Stimulated activated naive B cell treated with anti-CD40 and anti-IgM and Interleukin-4, amounts not matched to agents 10 μg/mL and 1 μg/mL and 100 μg/mL, for 72 hours (primary cell): ENCODE measurements around the gene GRHL1.
A peak's percentile ranks its signal among the peaks of the same experiment; 100 is the strongest.

ENCODE experiments used
- ATAC-seq, 2 donors: fragments of 150-1000 bp; cut with Tn5 transposase; replicated peaks; 2 replicates each; pipeline ENCODE4 v1.10.0; 2021; ENCODE audit warnings: moderate library complexity in 1 of 2
- DNase-seq: peaks from one replicate; pipeline ENCODE4 v3.0.0; 2021
- H3K27ac Mint-ChIP-seq: one replicate; pipeline ENCODE4 v1.8.0; 2022; ENCODE audit warnings: mild to moderate bottlenecking, mixed read lengths
- H3K27me3 Mint-ChIP-seq, 2 donors: one replicate each; pipeline ENCODE4 v1.8.0; 2022; ENCODE audit warnings: mixed read lengths in 2 of 2
- H3K36me3 Mint-ChIP-seq, 2 donors: one replicate each; pipeline ENCODE4 v1.8.0; 2022; ENCODE audit warnings: mixed read lengths in 2 of 2, mild to moderate bottlenecking in 1 of 2
- H3K4me1 Mint-ChIP-seq, 2 donors: one replicate each; pipeline ENCODE4 v1.8.0; 2022; ENCODE audit warnings: mixed read lengths in 2 of 2, mild to moderate bottlenecking in 1 of 2
- H3K4me3 Mint-ChIP-seq, 2 donors: one replicate each; pipeline ENCODE4 v1.8.0; 2022; ENCODE audit warnings: mild to moderate bottlenecking in 2 of 2, mixed read lengths in 2 of 2, moderate library complexity in 1 of 2
- H3K9me3 Mint-ChIP-seq, 2 donors: one replicate each; pipeline ENCODE4 v1.8.0; 2022; ENCODE audit warnings: mixed read lengths in 2 of 2, mild to moderate bottlenecking in 1 of 2

The GRHL1 gene

DNA sequence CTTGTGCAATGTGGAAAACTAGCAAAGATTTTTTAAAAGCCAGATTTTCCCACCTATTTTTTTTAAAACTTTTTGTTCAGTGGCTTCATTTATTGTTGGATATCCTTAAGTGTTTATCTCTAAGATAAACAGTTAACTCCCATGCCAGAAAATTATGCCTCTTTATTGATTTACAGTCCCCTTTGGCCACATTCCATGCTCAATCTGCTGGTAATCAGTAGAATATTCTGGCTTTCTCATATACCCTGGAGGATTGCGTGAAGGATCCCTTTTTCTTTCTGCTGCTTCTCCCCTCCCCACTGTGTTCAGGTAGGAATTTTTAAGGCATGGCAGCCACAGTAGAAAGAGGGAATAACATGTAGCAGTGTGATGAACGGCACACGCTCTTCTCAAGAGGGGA lies 2.6 kb downstream of the GRHL1 start:
- H3K4me1 Mint-ChIP-seq: peaks cover 2 to 17% of the 10 kb centered on the region in 2 donors
- H3K27ac Mint-ChIP-seq: no peak overlapping the region
- H3K4me3 Mint-ChIP-seq: no peak overlapping the region

DNA sequence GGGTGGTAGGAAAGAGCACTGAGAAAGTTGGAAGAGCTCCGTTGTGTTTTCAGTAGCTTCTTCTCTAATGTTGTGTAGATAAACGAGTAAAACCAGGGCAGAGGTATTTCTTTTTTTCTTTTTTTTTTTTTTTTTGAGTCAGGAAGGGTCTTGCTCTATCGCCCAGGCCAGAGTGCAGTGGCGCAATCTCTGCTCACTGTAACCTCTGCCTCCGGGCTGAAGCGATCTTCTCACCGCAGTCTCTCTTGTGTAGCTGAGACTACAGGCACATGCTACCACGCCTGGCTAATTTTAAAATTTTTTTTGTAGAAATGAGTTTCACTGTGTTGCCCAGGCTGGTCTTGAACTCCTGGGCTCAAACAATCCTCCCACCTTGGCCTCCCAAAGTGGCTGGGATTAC lies 6.6 kb downstream of the GRHL1 start:
- Mint-ChIP-seq H3K27me3 (peaks cover 20 to 29% of the 10 kb centered on the region in 2 donors), H3K9me3 (no peaks in the 10 kb centered on the region), H3K4me1 (no peaks in the 10 kb centered on the region), H3K4me3 (no peak overlapping the region), H3K27ac (no peak overlapping the region), H3K36me3 (no peaks in the 10 kb centered on the region)
- ATAC-seq (no peak), DNase-seq (no peak)

More for the DNA sequence above, 2.6 kb downstream of the GRHL1 start:
- peaks cover 0 to 2% of the 10 kb centered on the region in 2 donors for H3K36me3 Mint-ChIP-seq
- DNase-seq (no peak), ATAC-seq (no peak)
- peaks cover 35 to 47% of the 10 kb centered on the region in 2 donors for H3K27me3 Mint-ChIP-seq
- no peaks in the 10 kb centered on the region for H3K9me3 Mint-ChIP-seq

DNA sequence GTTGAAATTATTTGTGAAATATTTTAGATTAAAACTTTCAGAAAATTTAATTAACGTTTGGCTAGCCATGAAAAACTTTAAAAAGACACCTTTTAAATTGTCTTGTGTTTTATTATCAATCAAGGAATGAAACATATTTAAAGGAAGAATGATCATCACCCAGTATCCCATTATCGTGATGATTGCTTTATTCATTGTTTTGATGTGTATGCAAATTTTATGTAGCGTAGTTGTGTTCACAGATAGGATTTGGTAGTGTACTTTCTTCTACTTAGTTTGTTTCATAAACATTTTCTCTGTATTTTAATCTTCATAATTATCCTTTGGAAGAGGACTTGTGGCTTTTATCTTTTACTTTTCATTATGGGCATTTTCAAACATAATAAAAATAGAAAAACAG lies 7.8 kb downstream of the GRHL1 start:
- DNase-seq (no peak), ATAC-seq (no peak)
- Mint-ChIP-seq H3K27ac (no peak overlapping the region), H3K9me3 (no peaks in the 10 kb centered on the region), H3K4me1 (no peaks in the 10 kb centered on the region), H3K4me3 (no peak overlapping the region), H3K36me3 (no peaks in the 10 kb centered on the region), H3K27me3 (peaks cover 19 to 25% of the 10 kb centered on the region in 2 donors)

DNA sequence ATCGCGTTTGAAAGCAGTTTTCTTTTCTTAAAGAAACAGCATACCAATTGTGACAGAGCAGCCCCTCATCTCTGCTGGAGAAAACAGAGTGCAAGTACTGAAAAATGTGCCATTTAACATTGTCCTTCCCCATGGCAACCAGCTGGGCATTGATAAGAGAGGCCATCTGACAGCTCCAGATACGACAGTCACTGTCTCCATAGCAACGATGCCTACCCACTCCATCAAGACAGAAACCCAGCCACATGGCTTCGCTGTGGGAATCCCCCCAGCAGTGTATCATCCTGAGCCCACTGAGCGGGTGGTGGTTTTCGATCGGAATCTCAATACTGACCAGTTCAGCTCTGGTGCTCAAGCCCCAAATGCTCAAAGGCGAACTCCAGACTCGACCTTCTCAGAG lies 9.5 kb downstream of the GRHL1 start:
- Mint-ChIP-seq H3K9me3 (no peaks in the 10 kb centered on the region), H3K27me3 (peaks cover 8 to 11% of the 10 kb centered on the region in 2 donors), H3K4me3 (no peak overlapping the region), H3K27ac (no peak overlapping the region), H3K4me1 (peaks cover 2 to 12% of the 10 kb centered on the region in 2 donors), H3K36me3 (no peaks in the 10 kb centered on the region)
- DNase-seq (no peak), ATAC-seq (no peak)

DNA sequence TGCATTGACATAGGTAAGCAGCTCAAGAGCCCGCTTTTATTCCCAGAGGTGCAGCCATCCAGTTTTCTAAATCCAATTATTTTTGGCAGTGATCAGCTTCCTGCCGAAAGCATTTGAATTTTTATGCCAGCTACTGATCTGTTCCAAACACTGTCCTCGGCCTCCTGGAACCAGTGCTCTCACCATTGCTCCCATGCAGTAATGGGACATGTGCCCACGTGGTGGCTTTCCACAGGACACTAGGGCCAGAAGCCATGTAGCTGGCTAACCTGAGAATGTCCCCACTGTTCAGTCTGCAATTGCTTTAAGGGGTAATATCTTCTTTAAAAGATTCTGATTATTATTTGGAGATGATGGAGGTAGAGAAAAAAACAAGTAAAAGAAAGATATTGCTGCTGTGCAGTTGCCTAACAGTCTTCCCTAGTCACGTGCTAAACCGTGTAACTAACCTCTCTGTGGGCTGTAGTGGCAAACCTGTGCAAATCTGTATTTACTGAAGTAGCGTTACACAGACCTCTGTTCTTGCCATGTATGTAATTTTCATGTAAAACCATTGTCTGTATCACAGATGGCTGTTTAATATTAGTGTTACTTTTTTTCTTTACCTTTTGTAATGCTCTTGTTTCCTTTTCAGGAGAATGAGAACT lies 13.0 kb downstream of the GRHL1 start:
- Mint-ChIP-seq H3K36me3 (no peaks in the 10 kb centered on the region), H3K27me3 (peaks cover 4 to 5% of the 10 kb centered on the region in 2 donors), H3K27ac (no peak overlapping the region), H3K4me3 (no peak overlapping the region), H3K9me3 (no peaks in the 10 kb centered on the region), H3K4me1 (peaks cover 10 to 28% of the 10 kb centered on the region in 2 donors)
- no peak for ATAC-seq
- DNase-seq: no peak

DNA sequence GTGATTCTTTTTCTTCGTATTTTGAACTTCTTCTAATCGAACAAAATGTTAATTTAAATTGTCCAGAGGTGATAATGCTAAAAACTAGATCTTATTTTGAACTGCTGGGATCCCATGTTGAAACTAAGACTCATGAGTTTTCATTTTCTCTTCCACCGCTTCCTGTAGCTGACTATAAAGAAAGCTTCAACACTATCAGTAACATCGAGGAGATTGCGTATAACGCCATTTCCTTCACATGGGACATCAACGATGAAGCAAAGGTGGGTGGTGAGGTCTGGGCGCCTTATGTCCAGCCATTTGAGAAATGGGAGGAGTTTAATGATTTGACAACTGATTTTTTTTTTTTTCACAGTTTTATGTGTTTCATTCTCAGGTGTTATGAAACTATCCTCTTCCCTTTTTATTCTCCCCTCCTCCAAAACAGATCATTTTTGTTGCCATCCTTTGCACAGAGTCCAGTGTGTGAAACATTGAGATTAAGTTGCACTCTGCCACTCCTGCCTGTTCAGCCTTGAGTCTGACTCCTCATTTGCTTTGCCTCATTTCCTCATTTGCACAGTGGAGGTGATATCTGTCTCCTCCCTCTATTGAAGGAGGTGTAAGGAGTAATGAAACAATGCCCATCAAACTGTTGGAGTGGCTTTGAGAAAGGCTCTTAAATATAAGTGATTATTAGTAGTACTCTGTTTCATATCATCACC lies 13.8 kb downstream of the GRHL1 start:
- no peak overlapping the region for H3K27ac Mint-ChIP-seq

DNA sequence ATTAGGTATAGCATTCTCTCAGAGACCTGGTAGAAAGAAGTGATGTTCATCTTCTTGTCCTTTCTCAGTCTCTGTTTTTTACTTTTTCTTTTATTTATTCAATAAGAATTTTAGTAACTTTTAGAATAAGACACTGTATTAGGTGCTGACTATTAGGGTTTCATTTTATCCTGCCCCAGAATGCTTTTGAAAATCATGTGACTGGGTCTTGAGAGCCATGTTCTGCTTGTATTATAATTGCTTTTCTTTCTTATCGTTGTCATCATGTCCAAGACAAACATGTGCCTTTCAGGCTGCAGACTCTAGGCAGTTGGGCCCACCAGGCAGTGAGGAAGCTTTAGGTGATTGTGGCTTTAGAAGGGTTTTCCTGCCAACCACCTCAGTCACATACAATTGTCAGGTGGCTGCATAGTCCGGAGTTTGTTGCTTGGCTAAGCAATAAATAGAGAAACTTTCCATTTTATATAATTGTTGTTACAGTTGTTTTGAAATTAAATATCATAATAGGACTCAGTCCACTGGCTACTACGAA lies 15.1 kb downstream of the GRHL1 start:
- peaks cover 10 to 28% of the 10 kb centered on the region in 2 donors for H3K4me1 Mint-ChIP-seq

More for the DNA sequence above, 13.8 kb downstream of the GRHL1 start:
- Mint-ChIP-seq H3K36me3 (no peaks in the 10 kb centered on the region), H3K4me1 (peaks cover 10 to 28% of the 10 kb centered on the region in 2 donors), H3K9me3 (no peaks in the 10 kb centered on the region), H3K4me3 (no peak overlapping the region), H3K27me3 (peaks cover 4 to 5% of the 10 kb centered on the region in 2 donors)
- ATAC-seq (peak; percentile 58 to 63), DNase-seq (no peak)

DNA sequence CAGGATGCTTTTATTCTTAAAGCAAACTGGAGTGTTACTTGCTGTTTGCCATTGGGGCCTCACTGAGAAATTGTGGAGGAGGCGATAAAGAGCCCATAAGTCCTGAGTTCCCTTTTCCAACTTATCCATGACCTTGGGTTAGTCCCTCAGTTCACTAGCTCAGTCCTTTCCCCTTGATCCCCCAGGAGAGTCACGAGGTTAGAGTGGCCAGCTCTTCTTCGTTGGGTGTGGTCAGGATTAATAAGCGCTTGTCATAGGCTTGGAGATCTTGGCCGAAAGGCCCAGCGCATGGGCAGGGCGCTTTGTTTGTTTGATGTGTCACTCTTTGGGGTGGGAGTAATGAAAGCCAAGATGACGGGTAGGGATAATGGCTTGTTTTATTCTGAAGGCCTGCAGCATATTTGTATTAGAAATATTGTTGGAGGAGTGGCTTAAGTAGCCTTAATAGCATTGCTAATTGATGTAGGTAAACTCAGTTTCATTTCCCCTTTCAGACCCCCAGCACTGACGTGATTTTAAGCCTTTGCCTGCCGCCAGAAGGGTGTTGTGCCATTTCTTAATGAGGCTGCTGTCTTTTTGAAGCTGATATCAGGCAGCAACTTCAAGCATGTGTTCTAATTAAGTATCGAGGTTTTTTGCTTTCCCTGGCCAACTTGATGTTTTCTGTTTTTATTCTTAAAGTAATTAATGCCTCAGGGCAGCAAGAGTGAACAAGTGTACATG lies 15.7 kb downstream of the GRHL1 start:
- ATAC-seq (peak; percentile 88 to 93), DNase-seq (peak; percentile 18)
- Mint-ChIP-seq H3K4me3 (no peak overlapping the region), H3K27ac (no peak overlapping the region), H3K27me3 (peaks cover 0 to 8% of the 10 kb centered on the region in 2 donors), H3K9me3 (no peaks in the 10 kb centered on the region), H3K36me3 (no peaks in the 10 kb centered on the region), H3K4me1 (peaks cover 10 to 28% of the 10 kb centered on the region in 2 donors)

More for the DNA sequence above, 15.1 kb downstream of the GRHL1 start:
- no peaks in the 10 kb centered on the region for H3K9me3 Mint-ChIP-seq
- H3K27me3 Mint-ChIP-seq: peaks cover 4 to 5% of the 10 kb centered on the region in 2 donors
- no peak overlapping the region for H3K4me3 Mint-ChIP-seq
- no peak for ATAC-seq
- H3K36me3 Mint-ChIP-seq: no peaks in the 10 kb centered on the region
- no peak for DNase-seq
- no peak overlapping the region for H3K27ac Mint-ChIP-seq

DNA sequence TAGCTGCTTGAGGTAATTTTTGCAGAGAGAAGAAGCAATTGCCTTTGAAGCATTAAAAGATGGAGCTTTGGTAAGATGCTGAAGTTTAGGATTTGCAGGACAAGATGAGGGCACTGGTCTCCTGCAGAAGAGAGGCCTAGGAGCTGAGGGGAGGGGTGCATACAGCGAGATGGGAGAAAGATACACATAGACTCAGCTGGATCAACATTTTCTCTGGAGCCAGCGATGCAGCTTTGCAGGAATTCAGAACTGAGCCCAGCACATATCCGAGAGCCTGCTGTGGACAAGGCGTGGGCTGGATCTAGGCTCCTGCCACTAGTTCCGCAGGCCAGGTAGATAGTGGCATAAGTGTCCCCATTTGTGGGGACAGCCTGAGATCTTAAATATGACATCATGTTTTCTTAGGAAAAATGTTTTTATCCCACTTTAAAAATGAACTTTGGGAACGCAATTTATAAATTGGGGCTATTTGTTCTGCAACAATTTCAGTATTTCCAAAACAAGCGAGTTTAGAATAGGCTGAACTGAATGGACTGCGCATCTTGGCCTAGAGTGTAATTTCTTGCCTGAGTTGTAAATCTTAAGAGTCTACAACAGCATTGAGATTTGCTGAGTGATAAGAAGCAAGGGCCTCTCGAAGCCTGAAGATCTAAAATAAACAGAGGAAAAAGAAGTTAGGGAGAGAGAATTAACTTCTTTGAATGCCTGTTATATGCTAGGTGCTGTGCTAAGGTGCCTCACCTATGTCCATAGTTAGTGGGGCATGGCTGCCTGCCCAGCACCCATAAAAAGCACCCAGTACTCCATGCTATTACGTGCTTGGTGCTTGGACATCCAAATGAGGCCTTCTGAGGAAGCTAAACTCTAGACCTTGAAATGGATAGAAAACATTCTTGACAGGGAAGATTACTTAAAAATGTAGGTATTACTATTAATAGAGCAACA lies 17.3 kb downstream of the GRHL1 start:
- peaks cover 0 to 10% of the 10 kb centered on the region in 2 donors for H3K27me3 Mint-ChIP-seq

DNA sequence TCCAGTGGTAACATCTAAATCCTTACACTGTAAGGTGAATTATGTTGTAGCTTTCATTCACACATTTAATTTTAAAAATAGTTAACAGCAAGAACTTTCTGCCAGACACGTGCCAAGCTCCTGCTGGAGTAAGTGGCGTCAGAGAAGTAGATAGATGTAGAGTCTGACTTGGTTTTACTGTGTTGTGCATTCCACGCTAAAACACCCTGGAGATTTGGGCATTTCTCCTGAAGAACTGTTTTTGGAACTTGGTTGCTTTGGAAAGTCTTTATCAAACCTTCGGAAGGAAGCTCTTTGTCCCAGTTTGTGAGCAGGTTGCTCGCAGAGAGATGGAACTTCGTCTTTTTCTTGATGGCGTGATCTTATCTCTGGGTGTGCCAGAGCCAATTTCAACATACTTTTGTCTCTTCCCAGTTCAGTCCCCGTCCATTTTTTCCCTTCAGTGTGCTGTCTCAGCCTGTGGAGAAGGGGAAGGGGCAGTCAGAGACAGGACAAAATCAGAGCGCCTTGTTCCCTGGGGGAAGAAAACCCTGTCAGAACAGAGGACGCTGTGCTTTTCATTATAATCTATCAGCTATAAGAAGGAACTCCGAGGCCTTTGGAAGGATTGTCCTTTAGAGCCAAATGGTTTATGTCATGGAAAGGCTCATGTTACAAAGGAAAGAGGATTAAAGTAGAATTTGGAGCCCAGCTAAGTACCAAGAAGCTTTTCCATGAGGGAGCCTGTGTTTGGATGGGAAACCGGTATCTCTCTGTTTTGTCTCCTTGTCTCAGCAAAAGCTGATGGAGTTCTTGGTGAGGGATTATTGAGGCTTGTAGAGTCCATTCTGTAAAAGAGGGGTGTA lies 18.9 kb downstream of the GRHL1 start:
- DNase-seq (no peak), ATAC-seq (no peak)
- Mint-ChIP-seq H3K27me3 (peaks cover 5 to 10% of the 10 kb centered on the region in 2 donors), H3K36me3 (no peaks in the 10 kb centered on the region), H3K9me3 (no peaks in the 10 kb centered on the region), H3K4me3 (no peak overlapping the region), H3K27ac (no peak overlapping the region), H3K4me1 (peaks cover 9 to 21% of the 10 kb centered on the region in 2 donors)

More for the DNA sequence above, 17.3 kb downstream of the GRHL1 start:
- H3K36me3 Mint-ChIP-seq: no peaks in the 10 kb centered on the region
- no peak overlapping the region for H3K4me3 Mint-ChIP-seq
- ATAC-seq (no peak), DNase-seq (no peak)
- no peaks in the 10 kb centered on the region for H3K9me3 Mint-ChIP-seq
- peaks cover 10 to 28% of the 10 kb centered on the region in 2 donors for H3K4me1 Mint-ChIP-seq
- H3K27ac Mint-ChIP-seq: no peak overlapping the region

DNA sequence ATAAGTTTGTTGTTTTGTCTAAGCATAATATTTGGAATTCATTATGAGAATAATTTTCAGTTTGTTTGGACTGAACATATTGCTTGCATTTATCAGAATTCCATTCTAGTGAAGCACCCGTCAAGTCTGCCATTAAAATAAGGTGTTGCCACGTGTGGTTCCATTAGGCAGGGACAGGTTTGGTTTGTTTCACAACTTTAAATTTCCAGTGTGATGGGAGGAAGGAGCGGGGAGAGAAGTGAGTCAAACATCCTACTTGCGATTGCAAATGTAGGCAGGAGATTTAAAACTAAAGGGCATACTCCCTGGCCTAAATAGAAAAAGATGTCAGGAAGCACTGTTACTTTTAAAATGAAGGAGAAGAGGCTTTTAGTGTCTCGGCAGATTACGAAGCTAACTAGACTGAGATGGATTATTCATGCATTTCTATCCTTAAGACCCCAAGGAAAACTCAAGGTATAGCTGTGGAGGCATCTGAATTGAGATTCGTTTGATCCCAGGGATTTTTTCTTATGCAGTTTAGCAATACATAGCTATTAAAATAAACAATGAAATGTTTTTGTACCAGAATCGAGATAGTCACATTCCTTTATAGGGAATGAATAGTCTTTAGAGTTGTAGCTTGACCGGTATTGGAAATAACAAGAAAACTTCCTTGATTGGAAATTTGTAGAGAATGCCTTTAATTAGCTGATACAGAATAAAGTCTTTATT lies 19.8 kb downstream of the GRHL1 start:
- no peaks in the 10 kb centered on the region for H3K9me3 Mint-ChIP-seq
- no peak overlapping the region for H3K27ac Mint-ChIP-seq
- no peak for DNase-seq

DNA sequence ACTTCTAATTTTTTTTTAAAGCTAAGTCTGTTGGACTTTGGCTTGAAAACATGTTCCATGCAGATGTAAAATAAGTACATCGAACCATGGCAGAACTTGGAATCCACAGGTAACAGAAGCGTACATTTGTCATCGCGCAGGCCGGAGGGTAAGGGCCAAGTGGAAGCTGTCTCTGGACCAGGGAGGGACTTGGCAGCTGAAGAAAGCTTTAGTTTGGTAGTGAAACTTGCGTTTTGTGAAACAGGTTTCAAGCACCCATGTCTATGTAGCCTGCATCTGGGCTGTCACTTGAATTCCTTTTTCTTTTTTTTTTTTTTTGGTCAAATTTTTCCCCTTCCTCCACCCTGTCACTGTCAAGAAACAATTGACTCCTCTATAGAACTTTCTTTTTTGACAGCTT lies 20.4 kb downstream of the GRHL1 start:
- H3K27me3 Mint-ChIP-seq: peaks cover 11 to 21% of the 10 kb centered on the region in 2 donors
- H3K36me3 Mint-ChIP-seq: no peaks in the 10 kb centered on the region
- ATAC-seq: no peak
- H3K27ac Mint-ChIP-seq: no peak overlapping the region
- no peaks in the 10 kb centered on the region for H3K9me3 Mint-ChIP-seq
- no peak overlapping the region for H3K4me3 Mint-ChIP-seq
- DNase-seq: no peak
- H3K4me1 Mint-ChIP-seq: peaks cover 10 to 15% of the 10 kb centered on the region in 2 donors

More for the DNA sequence above, 19.8 kb downstream of the GRHL1 start:
- Mint-ChIP-seq H3K4me3 (no peak overlapping the region), H3K27me3 (peaks cover 5 to 14% of the 10 kb centered on the region in 2 donors), H3K4me1 (peaks cover 10 to 16% of the 10 kb centered on the region in 2 donors), H3K36me3 (no peaks in the 10 kb centered on the region)
- no peak for ATAC-seq
